Muscle layer of colon (tissue), 2 donors: ENCODE measurements around the gene AFF1.
A peak's percentile ranks its signal among the peaks of the same experiment; 100 is the strongest.

Source experiments
- H3K27ac ChIP-seq: one replicate; pipeline ENCODE4 v1.7.0; 2013; ENCODE audit warnings: low read depth, mild to moderate bottlenecking, low read length, moderate library complexity
- H3K27me3 ChIP-seq, 2 donors: one replicate each; pipeline ENCODE4 v1.7.0; 2013; ENCODE audit warnings: low read length in 2 of 2, mild to moderate bottlenecking in 2 of 2; ENCODE audit not compliant: insufficient read depth in 2 of 2, control insufficient read depth in 1 of 2
- H3K36me3 ChIP-seq: one replicate; pipeline ENCODE4 v1.7.0; 2013; ENCODE audit warnings: mild to moderate bottlenecking, low read length; ENCODE audit not compliant: insufficient read depth
- H3K4me1 ChIP-seq: one replicate; pipeline ENCODE4 v1.7.0; 2013; ENCODE audit warnings: mild to moderate bottlenecking, low read length; ENCODE audit not compliant: insufficient read depth
- H3K4me3 ChIP-seq, 2 donors: one replicate each; pipeline ENCODE4 v1.7.0; 2013; ENCODE audit warnings: low read length in 2 of 2, low read depth in 1 of 2, mild to moderate bottlenecking in 1 of 2, moderate library complexity in 1 of 2
- H3K9ac ChIP-seq: one replicate; pipeline ENCODE4 v1.7.0; 2013; ENCODE audit warnings: low read length
- H3K9me3 ChIP-seq: one replicate; pipeline ENCODE4 v1.7.0; 2013; ENCODE audit warnings: mild to moderate bottlenecking, low read length
- donor health status: abdominal sarcoma.
- donor health status: Adenocarcinoma of cecum.

AFF1 gene

GRCh38 chr4:87103691-87104187, 168.9 kb downstream of the AFF1 start:
- H3K27ac ChIP-seq: peak overlapping the region; percentile 21
- no peaks in the 10 kb centered on the region for H3K27me3 ChIP-seq
- H3K4me1 ChIP-seq: peaks cover 40% of the 10 kb centered on the region
- H3K4me3 ChIP-seq: no peak overlapping the region
- no peaks in the 10 kb centered on the region for H3K9me3 ChIP-seq
- H3K9ac ChIP-seq: no peak overlapping the region
- H3K36me3 ChIP-seq: peaks cover 12% of the 10 kb centered on the region

GRCh38 chr4:87105101-87105845, 170.5 kb downstream of the AFF1 start:
- Histone ChIP-seq H3K4me1 (peaks cover 48% of the 10 kb centered on the region), H3K27ac (no peak overlapping the region), H3K9me3 (no peaks in the 10 kb centered on the region), H3K36me3 (peaks cover 15% of the 10 kb centered on the region), H3K27me3 (no peaks in the 10 kb centered on the region), H3K9ac (no peak overlapping the region), H3K4me3 (no peak overlapping the region)

GRCh38 chr4:87108142-87108546, 173.3 kb downstream of the AFF1 start:
- Histone ChIP-seq H3K27me3 (no peaks in the 10 kb centered on the region), H3K4me3 (peak overlapping the region in 1 of 2 donors; percentile 6), H3K9me3 (no peaks in the 10 kb centered on the region), H3K4me1 (peaks cover 43% of the 10 kb centered on the region), H3K9ac (no peak overlapping the region), H3K36me3 (peaks cover 22% of the 10 kb centered on the region), H3K27ac (peak overlapping the region; percentile 18)

DNA sequence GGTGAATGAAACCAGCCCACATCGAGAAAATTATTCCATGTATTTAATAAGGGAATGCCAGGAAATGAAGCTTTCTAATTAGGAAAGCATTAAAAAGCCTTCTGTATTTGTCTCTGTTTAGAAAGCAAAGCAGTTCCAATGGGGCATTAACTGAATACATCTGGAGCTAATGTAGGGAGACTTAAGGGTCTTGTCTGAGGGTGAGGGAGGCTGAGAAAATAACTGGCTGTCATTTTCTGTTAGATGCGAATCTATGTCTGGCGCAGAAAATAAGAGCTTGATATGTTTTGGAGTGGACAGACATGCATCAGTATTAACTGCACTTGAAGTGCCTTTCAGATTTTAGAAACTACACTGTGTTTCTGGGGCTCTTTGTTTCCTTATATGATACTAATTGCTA, 174.3 kb downstream of the AFF1 start:
- H3K9me3 ChIP-seq: no peaks in the 10 kb centered on the region
- H3K4me1 ChIP-seq: peaks cover 33% of the 10 kb centered on the region
- no peak overlapping the region for H3K27ac ChIP-seq
- H3K27me3 ChIP-seq: no peaks in the 10 kb centered on the region
- no peak overlapping the region for H3K9ac ChIP-seq
- peaks cover 26% of the 10 kb centered on the region for H3K36me3 ChIP-seq
- no peak overlapping the region for H3K4me3 ChIP-seq

DNA sequence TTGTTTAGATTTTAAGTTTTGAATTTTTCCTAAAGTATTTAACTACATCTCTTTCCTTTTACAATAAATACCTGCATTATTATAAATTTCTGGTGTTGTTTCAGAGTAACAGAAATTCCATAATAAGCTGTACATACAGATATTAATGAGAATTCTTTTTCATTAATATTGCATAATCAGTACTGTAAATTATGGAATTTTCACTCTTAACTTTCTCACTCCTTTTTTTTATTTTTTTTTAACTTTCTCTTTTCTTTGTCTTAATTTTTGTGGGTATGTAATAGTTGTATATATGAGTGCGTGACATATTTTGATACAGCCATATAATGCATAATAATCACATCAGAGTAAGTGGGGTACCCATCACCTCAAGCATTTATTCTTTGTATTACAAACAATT, 175.1 kb downstream of the AFF1 start:
- H3K4me1 ChIP-seq: peaks cover 27% of the 10 kb centered on the region
- H3K27ac ChIP-seq: no peak overlapping the region
- peaks cover 34% of the 10 kb centered on the region for H3K36me3 ChIP-seq

GRCh38 chr4:87112063-87112462, 177.3 kb downstream of the AFF1 start:
- peaks cover 34% of the 10 kb centered on the region for H3K4me1 ChIP-seq
- H3K9me3 ChIP-seq: no peaks in the 10 kb centered on the region
- no peak overlapping the region for H3K9ac ChIP-seq
- H3K27ac ChIP-seq: no peak overlapping the region
- H3K27me3 ChIP-seq: no peaks in the 10 kb centered on the region
- H3K4me3 ChIP-seq: no peak overlapping the region
- H3K36me3 ChIP-seq: peaks cover 55% of the 10 kb centered on the region

More for the DNA sequence above, 175.1 kb downstream of the AFF1 start:
- Histone ChIP-seq H3K9ac (no peak overlapping the region), H3K9me3 (no peaks in the 10 kb centered on the region), H3K27me3 (no peaks in the 10 kb centered on the region), H3K4me3 (no peak overlapping the region)

DNA sequence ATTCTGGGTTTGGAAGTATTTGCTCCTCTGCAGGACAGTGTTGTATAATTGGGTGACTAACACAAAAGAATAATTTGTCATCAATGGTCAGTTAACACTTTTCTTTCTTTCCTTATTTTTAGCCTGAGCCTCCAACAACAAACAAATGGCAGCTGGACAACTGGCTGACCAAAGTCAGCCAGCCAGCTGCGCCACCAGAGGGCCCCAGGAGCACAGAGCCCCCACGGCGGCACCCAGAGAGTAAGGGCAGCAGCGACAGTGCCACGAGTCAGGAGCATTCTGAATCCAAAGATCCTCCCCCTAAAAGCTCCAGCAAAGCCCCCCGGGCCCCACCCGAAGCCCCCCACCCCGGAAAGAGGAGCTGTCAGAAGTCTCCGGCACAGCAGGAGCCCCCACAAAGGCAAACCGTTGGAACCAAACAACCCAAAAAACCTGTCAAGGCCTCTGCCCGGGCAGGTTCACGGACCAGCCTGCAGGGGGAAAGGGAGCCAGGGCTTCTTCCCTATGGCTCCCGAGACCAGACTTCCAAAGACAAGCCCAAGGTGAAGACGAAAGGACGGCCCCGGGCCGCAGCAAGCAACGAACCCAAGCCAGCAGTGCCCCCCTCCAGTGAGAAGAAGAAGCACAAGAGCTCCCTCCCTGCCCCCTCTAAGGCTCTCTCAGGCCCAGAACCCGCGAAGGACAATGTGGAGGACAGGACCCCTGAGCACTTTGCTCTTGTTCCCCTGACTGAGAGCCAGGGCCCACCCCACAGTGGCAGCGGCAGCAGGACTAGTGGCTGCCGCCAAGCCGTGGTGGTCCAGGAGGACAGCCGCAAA, 179.6 kb downstream of the AFF1 start:
- H3K27ac ChIP-seq: no peak overlapping the region

GRCh38 chr4:87116231-87116630, 181.4 kb downstream of the AFF1 start:
- Histone ChIP-seq H3K9ac (no peak overlapping the region), H3K27ac (no peak overlapping the region), H3K27me3 (no peaks in the 10 kb centered on the region), H3K4me1 (peaks cover 50% of the 10 kb centered on the region), H3K9me3 (no peaks in the 10 kb centered on the region), H3K36me3 (peaks cover 57% of the 10 kb centered on the region), H3K4me3 (no peak overlapping the region)

More for the DNA sequence above, 179.6 kb downstream of the AFF1 start:
- no peaks in the 10 kb centered on the region for H3K27me3 ChIP-seq
- peaks cover 35% of the 10 kb centered on the region for H3K4me1 ChIP-seq
- H3K36me3 ChIP-seq: peaks cover 57% of the 10 kb centered on the region
- H3K4me3 ChIP-seq: no peak overlapping the region
- H3K9me3 ChIP-seq: no peaks in the 10 kb centered on the region
- H3K9ac ChIP-seq: no peak overlapping the region

DNA sequence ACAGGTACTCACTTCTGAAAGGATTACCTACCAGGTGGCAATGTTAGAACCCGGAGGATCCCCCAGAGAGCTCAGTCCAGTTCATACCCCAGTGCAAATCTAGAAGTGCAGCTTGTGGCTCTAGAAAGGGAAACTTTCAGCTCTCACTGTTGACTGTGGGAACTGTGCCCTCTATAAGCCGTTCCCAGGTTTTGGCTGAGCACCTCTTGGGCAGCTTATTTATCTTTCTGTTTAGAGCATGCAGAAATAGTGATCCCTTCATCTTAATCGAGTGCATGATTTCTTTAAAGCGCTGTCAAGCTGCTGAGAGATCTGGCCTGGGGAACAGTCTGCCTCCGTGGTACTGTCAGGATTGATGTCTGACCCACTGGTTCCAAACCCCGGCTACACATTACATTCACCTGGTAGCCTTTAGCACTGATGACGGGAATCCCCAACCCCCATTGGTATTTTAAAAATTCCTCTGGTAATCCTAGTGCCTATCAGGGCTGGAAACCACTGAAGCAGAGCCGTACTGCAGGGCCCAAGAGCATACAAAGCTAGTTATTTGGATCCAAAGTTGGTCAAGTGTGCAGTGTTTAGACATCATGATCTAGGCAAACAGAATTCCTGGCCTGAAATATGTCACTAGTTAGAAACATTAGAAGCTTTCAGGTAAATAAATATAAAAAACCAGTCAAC, 182.4 kb downstream of the AFF1 start:
- peaks cover 54% of the 10 kb centered on the region for H3K36me3 ChIP-seq
- H3K27ac ChIP-seq: peak overlapping the region; percentile 47
- H3K4me1 ChIP-seq: peaks cover 60% of the 10 kb centered on the region
- H3K4me3 ChIP-seq: no peak overlapping the region
- no peaks in the 10 kb centered on the region for H3K9me3 ChIP-seq
- H3K27me3 ChIP-seq: no peaks in the 10 kb centered on the region
- H3K9ac ChIP-seq: no peak overlapping the region

DNA sequence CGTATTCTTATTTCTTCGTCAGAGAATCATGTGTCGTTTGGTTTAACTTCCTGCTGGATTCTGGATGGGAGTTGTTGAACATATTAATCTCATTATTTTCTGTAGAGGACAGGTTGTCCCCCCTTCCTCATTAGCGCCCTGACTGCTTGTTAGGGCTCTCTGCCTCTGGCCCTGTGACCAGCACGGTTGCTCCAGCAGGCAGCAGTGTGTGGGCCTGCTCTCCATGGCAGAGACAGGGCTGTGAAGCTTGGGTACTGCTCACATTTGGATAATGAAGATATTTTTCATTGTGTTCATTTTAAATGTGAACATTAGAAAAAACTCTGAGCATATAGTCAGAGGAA, 182.9 kb downstream of the AFF1 start:
- H3K27ac ChIP-seq: no peak overlapping the region
- H3K4me3 ChIP-seq: no peak overlapping the region
- peaks cover 49% of the 10 kb centered on the region for H3K36me3 ChIP-seq
- H3K9me3 ChIP-seq: no peaks in the 10 kb centered on the region
- H3K4me1 ChIP-seq: peaks cover 65% of the 10 kb centered on the region
- no peak overlapping the region for H3K9ac ChIP-seq
- H3K27me3 ChIP-seq: no peaks in the 10 kb centered on the region

DNA sequence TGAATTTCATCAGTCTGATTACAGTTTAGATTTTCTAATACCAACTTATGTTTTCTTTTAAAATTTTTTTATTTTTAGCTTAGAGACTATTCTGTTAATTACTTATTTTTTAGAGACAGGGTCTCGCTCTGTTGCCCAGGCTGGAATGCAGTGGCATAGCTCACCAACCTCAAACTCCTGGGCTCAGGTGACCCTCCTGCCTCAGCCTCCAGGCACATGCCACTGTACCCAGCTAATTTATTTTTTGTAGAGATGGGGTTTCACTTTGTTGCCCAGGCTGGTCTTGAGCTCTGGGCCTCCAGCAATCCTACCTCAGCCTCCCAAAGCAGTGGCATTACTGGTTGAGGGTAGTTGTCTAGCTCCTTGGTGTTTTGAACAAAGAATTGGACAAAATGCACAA, 183.6 kb downstream of the AFF1 start:
- Histone ChIP-seq H3K4me3 (no peak overlapping the region), H3K27ac (peak overlapping the region; percentile 55), H3K9ac (no peak overlapping the region), H3K9me3 (no peaks in the 10 kb centered on the region), H3K36me3 (peaks cover 42% of the 10 kb centered on the region), H3K4me1 (peaks cover 69% of the 10 kb centered on the region), H3K27me3 (no peaks in the 10 kb centered on the region)
